HPDE6-E6E7 (cell line): Measurements from ENCODE around the gene SYNDIG1L.
A peak's percentile ranks its signal among the peaks of the same experiment; 100 is the strongest.
"Not testable (repeated sequence)": the region's sequence is repeated elsewhere in the genome, so short reads cannot be mapped to it uniquely, and the experiment has no call there.

Experiments used
- DNase-seq: peaks from one replicate; pipeline ENCODE4 v3.0.0; 2011; ENCODE audit warnings: missing footprints; ENCODE audit errors: extremely low spot score

Gene SYNDIG1L

DNA sequence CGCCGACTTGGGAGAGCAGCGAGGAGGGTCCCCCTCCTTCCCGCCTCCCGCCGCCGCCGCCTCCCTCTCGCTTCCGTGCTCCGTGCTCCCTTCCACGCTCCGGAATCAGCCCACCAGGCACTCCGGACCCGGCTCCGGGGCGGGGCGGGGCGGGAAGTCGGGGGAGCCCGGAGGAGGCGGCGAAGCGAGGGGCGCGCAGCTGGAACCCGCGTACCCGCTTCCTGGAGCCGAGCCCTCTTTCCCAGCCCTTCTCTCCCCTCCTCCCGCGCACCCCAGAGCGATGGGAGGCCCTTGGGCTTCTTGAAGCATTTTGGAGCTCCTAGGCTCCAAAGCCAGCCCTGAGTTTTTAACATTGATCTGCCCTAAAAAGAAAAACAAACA is at the start of gene SYNDIG1L:
TSS of gene SYNDIG1L (minus strand) at position 9 of the 381 bp plus-strand sequence. CDS start 16,466 bp downstream, outside the sequence.
- DNase-seq: no peak

DNA sequence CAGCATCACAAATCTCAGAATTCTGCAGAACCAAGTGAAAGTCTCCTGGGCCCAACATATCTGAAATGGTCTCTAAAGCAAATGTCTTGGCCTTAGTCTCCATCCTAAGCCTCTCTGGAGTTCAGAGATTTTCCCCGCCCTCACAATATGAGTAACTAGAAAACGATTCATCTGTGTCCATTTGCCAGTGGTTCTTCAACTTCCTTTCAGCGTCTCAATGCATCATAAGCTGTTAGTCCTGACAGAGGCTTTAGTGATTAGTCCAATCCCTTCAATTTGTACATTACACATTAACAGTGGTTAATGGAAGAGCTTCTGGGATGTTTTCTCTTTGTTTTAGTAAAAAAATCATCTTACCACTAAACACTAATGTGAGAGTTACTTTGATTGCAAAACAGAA is 49.7 kb upstream of the SYNDIG1L start:
- peak; percentile 20 for DNase-seq

- DNase-seq: no peak
Observed at GRCh38 chr14:74474376-74474775, 48.4 kb upstream of the SYNDIG1L start.

DNA sequence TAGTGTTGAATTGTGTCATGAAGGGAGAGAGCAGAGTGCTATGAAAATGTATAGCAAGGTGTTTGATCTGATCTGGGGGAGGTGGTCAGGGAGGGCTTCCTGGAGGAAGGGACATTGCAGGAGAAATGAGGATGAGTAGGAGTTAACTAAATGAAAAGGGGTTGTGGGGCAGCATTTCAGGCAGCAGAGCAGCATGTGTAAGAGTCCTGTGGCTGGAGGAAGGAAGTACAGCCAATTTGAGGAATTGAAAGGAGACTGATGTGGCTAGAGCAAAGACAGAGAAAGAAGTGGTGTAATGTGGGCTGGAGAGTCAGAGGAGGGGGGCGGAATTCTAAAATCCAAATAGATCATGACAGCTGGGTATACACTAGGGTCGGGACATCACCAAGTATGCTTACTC is 46.6 kb upstream of the SYNDIG1L start:
- no peak for DNase-seq

- no peak for DNase-seq
Observed at GRCh38 chr14:74469548-74470518, 43.8 kb upstream of the SYNDIG1L start.

GRCh38 chr14:74468513-74468912 is 42.5 kb upstream of the SYNDIG1L start:
- no peak for DNase-seq

- DNase-seq: no peak
Observed at GRCh38 chr14:74465335-74465734, 39.3 kb upstream of the SYNDIG1L start.

- no peak for DNase-seq
Observed at GRCh38 chr14:74464785-74465184, 38.8 kb upstream of the SYNDIG1L start.

DNA sequence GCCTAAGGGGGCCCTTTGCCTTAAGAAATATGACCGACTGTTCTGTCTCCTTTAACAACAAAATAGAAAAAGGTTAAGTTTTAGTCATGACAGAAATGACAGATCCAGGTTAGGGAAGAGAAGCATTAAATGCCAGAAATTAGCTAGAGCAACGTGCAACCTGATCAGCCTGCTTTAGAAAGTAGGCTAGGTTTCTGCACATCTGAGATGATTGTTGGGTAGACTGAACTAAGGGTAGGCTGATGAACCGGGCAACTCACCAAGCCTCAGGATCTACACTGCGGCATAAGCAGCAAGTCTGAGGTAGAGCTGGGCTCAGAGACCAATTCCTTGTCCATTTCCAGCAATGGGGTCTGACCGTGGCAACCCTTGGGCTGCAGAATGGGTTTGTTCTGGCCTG is 37.7 kb upstream of the SYNDIG1L start:
- no peak for DNase-seq

DNA sequence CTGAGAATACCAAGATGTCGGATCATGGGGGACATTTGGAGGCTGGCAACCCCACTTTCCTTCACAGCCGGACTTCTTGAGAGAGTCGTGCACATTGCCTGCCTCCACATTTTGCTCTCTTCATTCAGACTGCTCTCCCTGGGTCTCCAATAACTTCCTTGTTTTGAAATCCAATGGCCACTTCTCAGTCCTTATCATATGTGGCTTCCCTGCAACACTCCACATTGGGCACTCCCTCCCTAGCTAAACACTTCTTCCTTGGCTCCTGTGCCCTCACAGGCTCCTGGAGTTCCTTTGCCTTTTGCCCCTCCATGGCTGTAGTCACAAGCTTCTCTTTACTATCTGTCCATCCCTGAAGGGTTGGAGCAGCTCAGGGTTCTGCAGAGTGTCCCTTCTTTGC is 37.0 kb upstream of the SYNDIG1L start:
- DNase-seq: no peak

DNA sequence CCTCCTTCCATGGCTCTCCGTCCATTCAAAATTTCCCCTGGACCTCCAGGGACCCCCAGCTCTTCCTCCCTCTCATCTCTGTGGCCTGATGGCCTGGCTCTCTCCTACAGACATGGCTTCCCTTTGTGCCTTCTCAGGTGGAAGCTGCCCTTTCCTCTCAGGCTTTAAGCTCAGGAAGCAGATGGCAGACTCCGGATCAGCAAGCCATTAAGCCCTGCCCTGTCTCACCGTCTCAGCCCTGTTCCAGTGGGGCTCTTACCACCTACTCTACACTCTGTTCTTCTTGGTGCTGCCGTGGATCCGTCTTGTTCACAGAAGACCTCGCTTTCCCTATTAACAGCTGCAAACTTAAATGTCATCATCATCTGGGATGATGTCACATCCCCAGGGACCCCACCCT is 34.0 kb upstream of the SYNDIG1L start:
- DNase-seq: no peak

GRCh38 chr14:74459289-74459946 is 33.4 kb upstream of the SYNDIG1L start:
- peak; percentile 79 for DNase-seq

DNA sequence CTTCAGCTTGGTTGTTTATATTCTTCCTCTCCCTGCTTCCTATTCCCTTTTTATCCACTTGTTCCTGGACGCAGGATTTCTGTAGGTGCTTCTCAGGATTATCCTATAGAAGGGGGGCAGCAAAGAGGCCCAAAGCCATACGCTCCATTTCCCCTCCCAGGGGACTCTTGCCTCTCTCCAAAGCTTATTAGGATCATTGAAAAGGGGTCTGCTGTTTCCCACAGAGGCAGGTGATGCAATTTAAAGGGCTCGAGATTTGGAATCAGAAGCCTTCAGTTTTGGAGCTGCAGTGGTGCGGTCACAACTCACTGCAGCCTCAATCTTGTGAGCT is 31.5 kb upstream of the SYNDIG1L start:
- DNase-seq: no peak

DNA sequence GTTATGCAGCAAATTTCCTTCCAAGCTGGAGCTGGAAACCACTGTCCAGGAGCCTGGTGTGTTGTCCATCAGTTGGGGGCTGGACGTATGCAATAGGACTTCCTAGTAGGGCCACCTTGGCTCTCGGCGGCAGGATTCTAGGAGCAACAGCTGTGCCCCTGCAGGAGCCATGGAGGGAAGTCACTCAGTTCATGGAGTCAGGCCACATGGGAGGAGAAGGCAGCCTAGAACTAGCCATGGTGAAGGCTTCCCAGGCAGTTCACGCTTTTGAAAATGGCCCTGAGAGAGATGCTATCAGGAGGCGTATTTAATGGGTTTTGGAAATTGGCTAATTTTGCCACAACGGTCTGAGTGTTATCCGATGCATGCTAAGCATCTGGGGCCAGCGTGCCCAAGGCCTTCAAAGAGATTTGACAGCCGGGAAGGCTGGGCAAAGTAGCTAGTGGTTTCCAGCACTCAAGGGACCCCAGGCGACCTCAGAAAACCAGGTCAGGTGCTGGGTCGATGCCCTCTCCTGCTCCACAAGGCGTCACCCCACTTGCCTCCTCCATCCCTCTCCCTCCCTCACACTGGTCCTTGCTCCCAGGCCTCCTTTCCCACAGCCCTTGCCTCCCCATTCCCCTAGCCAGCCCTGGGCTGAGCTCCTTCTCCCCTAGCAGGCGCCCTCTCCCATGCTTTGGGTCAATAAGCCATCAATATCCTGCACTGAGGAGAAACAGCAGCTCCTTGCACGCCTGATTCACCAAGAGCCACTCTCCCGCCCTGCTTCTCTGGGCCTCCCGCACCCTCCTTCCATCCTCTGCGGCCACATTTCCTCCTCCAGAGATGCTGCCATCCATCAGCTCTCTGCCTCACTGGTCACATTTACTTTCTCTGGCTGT is 30.9 kb upstream of the SYNDIG1L start:
- no peak for DNase-seq

GRCh38 chr14:74454397-74454796 is 28.4 kb upstream of the SYNDIG1L start:
- DNase-seq: not testable (repeated sequence)

- DNase-seq: no peak
Observed at GRCh38 chr14:74444866-74445265, 18.9 kb upstream of the SYNDIG1L start.

- no peak for DNase-seq
Observed at GRCh38 chr14:74442757-74443156, 16.7 kb upstream of the SYNDIG1L start.

GRCh38 chr14:74441113-74441512 is 15.1 kb upstream of the SYNDIG1L start:
- DNase-seq: no peak

DNA sequence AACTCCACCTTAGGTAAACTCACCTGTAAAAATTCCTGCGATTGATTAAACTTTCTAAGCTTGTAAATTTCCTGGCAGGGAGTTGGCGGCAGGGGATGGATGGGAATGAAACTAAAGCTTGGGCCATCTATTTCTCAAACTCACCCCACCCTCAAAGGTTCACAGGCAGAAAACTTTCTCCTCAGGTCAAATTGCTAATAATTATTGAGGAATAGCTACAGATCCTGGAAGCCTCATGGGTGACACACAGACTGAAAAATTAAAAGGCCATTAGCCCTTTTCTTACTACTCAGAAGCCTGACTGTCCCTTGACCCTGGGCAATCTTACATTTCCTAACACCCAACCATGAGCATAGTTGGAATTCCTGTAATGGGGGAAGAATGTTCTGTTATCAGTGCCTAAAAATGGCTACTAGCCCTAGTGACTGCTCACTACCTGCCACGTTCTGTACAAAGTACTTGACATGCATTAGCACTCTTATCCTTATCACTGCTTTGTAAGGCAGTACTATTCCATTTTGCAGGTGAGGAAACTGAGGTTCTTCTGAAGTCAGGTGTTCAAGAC is 12.4 kb upstream of the SYNDIG1L start:
- no peak for DNase-seq

DNA sequence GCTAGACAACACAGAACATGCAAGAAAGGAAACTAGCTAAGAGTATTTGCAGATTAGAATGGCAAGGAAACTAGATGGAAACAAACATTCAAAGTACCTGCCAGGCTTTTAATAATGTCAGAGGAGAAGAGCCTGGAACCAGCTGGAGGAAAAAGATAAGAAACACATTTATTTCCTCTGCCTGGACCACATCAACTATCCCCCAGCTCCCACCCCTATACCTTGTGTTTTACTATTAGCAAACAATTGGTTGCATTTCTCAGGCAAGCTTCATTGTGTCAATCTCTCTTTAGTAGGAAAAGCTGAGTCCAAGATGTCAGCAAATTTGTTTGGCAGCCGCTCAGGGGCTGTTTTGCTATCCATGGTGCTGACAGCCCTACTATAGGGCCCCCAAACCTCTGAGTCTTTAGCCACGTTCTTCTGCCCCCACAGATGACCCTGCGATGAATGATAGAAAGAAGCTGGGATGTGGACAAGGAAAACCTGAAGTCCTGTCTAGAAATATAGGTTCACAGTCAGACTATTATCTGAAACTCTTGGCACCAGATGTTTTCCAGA is 11.6 kb upstream of the SYNDIG1L start:
- DNase-seq: no peak

DNA sequence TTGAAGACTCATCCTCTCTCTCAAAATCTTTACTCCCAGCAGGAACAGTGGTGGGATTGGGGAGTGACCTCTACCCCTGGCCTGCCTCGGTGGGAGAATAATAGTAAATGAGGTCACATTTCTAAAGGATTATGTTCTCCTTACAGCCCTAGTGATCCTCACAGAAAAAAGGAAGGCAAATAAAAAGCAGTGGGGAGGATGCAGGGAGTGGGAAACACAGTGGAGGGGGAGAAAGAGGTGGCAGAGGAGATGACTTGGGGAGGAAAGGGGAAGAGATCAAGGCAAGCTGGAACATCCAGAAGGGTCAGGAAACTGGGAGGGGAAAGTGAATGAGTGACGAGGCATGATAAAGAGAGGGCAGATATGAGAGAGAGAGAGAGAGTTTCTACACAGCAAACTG is 8.3 kb upstream of the SYNDIG1L start:
- no peak for DNase-seq
